SK-N-SH (cell line): ENCODE data around the gene HNRNPH1.

ENCODE experiments used
- EP300 ChIP-seq, 2 experiments: IDR thresholded peaks; 2 replicates each; pipeline versions ENCODE4 v1.4.0 to v1.6.1; 2012; ENCODE audit warnings: borderline replicate concordance in 1 of 2, low read depth in 1 of 2, low read length in 1 of 2
- GABPA ChIP-seq: IDR thresholded peaks from 2 replicates; pipeline ENCODE4 v1.4.0; 2012; ENCODE audit warnings: low read depth, mild to moderate bottlenecking
- JUND ChIP-seq: IDR thresholded peaks from 2 replicates; pipeline ENCODE4 v1.4.0; 2012
- MEF2A ChIP-seq: IDR thresholded peaks from 2 replicates; pipeline ENCODE4 v1.4.0; 2012; ENCODE audit warnings: low read depth, borderline replicate concordance
- POLR2AphosphoS5 ChIP-seq: IDR thresholded peaks from 2 replicates; pipeline ENCODE4 v1.6.1; 2012; ENCODE audit warnings: low read depth, low read length
- SMC3 ChIP-seq: IDR thresholded peaks from 2 replicates; pipeline ENCODE4 v1.6.1; 2012; ENCODE audit warnings: low read depth, low read length, improper control_type of control experiment
- TAF1 ChIP-seq: IDR thresholded peaks from 2 replicates; pipeline ENCODE4 v1.6.1; 2012; ENCODE audit warnings: low read depth, mild to moderate bottlenecking, low read length, moderate library complexity, borderline replicate concordance
- TEAD4 ChIP-seq: IDR thresholded peaks from 2 replicates; pipeline ENCODE4 v1.4.0; 2012; ENCODE audit warnings: mild to moderate bottlenecking, borderline replicate concordance; ENCODE audit not compliant: insufficient read depth
- YY1 ChIP-seq: IDR thresholded peaks from 2 replicates; pipeline ENCODE4 v1.4.0; 2012; ENCODE audit warnings: low read depth, mild to moderate bottlenecking
- TF ChIP-seq, protein P1 (sequence below): IDR thresholded peaks from 2 replicates; pipeline ENCODE4 v1.4.0; 2012; ENCODE audit warnings: low read depth
- TF ChIP-seq, protein P2 (sequence below): fragments of 200-600 bp; sonication (generic); IDR thresholded peaks from 2 replicates; pipeline ENCODE4 v1.6.1; 2017; ENCODE audit warnings: antibody characterized with exemption, mild to moderate bottlenecking, moderate library complexity
- TF ChIP-seq, protein P3 (sequence below): IDR thresholded peaks from 2 replicates; pipeline ENCODE4 v1.6.1; 2012; ENCODE audit warnings: mild to moderate bottlenecking, low read depth, low read length, moderate library complexity

DNA sequence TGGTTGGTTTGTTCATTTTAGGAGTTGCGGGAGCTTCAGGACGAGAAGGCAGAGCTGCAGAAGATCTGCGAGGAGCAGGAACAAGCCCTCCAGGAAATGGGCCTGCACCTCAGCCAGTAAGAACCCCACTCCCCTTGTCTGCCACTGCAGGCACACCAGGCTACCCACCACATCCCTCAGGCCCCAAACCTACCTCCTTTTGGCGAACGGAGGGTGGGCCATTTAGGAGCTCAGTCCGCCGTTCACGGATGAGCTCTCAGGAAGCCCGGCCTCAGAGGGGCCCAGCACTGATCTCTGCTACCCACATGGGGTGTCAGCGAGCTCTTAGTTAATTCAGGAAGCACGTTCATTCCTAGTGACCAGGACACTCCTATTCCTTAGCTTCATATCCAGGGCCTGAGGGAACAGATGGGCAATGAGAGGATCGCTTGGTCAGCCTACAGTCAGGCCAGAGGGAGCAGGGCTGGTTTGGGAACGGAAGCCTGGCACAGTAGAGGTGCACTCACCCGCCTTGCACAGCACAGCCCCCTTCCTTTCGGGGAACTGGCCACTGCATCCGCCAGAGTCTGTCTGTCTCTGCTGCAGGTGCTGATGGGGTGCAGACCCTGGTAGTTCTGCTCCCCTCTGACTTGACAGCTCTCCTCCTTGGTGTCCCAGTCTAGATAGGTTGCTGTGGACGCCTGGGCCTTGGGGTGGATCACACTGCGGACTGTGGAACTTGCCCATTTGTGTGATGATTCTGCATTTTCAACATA, 21.4 kb downstream of the HNRNPH1 start:
- TF ChIP-seq, protein P1, sequence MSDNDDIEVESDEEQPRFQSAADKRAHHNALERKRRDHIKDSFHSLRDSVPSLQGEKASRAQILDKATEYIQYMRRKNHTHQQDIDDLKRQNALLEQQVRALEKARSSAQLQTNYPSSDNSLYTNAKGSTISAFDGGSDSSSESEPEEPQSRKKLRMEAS = no peak
- no peak for TF ChIP-seq YY1
- TF ChIP-seq, protein P2, sequence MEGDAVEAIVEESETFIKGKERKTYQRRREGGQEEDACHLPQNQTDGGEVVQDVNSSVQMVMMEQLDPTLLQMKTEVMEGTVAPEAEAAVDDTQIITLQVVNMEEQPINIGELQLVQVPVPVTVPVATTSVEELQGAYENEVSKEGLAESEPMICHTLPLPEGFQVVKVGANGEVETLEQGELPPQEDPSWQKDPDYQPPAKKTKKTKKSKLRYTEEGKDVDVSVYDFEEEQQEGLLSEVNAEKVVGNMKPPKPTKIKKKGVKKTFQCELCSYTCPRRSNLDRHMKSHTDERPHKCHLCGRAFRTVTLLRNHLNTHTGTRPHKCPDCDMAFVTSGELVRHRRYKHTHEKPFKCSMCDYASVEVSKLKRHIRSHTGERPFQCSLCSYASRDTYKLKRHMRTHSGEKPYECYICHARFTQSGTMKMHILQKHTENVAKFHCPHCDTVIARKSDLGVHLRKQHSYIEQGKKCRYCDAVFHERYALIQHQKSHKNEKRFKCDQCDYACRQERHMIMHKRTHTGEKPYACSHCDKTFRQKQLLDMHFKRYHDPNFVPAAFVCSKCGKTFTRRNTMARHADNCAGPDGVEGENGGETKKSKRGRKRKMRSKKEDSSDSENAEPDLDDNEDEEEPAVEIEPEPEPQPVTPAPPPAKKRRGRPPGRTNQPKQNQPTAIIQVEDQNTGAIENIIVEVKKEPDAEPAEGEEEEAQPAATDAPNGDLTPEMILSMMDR = no peak
- no peak for TF ChIP-seq JUND
- no peak for TF ChIP-seq GABPA
- TF ChIP-seq, protein P3, sequence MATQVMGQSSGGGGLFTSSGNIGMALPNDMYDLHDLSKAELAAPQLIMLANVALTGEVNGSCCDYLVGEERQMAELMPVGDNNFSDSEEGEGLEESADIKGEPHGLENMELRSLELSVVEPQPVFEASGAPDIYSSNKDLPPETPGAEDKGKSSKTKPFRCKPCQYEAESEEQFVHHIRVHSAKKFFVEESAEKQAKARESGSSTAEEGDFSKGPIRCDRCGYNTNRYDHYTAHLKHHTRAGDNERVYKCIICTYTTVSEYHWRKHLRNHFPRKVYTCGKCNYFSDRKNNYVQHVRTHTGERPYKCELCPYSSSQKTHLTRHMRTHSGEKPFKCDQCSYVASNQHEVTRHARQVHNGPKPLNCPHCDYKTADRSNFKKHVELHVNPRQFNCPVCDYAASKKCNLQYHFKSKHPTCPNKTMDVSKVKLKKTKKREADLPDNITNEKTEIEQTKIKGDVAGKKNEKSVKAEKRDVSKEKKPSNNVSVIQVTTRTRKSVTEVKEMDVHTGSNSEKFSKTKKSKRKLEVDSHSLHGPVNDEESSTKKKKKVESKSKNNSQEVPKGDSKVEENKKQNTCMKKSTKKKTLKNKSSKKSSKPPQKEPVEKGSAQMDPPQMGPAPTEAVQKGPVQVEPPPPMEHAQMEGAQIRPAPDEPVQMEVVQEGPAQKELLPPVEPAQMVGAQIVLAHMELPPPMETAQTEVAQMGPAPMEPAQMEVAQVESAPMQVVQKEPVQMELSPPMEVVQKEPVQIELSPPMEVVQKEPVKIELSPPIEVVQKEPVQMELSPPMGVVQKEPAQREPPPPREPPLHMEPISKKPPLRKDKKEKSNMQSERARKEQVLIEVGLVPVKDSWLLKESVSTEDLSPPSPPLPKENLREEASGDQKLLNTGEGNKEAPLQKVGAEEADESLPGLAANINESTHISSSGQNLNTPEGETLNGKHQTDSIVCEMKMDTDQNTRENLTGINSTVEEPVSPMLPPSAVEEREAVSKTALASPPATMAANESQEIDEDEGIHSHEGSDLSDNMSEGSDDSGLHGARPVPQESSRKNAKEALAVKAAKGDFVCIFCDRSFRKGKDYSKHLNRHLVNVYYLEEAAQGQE = no peak
- TF ChIP-seq POLR2AphosphoS5 = no peak
- TF ChIP-seq SMC3 = no peak
- no peak for TF ChIP-seq TEAD4
- TF ChIP-seq EP300 (IDR thresholded peaks at IDR 0.05; ENCODE audit: borderline replicate concordance in 1 of 2, low read depth in 1 of 2, low read length in 1 of 2) = no peak
- no peak for TF ChIP-seq TAF1
- no peak for TF ChIP-seq MEF2A
